ENCODE measurements around the gene SP140. TPM values are rescaled to one million over a fixed set of nuclear protein-coding genes. Genes with fewer than 3 reads are reported as not detected.

The SP140 gene
- total and polyA plus RNA-seq, 2 of the 13 experiments (the other 11 are each of a cell fraction or from before 2014, with no cell fraction given) = 0.57 to 0.80 TPM

GRCh38 chr2:230326453-230327417, 101.2 kb downstream of the SP140 start, which contains the start of gene SP140L (continued):
- TF ChIP-seq ZNF281 (CRISPR knock-in tag; IDR thresholded peaks at IDR 0.05; ENCODE audit: borderline replicate concordance) = peak; percentile 41; the same call in 1 of the 2 replicates
- TF ChIP-seq ELF4 (CRISPR knock-in tag; IDR thresholded peaks at IDR 0.05; ENCODE audit: borderline replicate concordance) = peak; percentile 34; the same call in 1 of the 2 replicates
- TF ChIP-seq MNT (IDR thresholded peaks at IDR 0.05) = no peak
- peak; percentile 92; the same call in 1 of the 2 replicates for TF ChIP-seq ZNF350 (CRISPR knock-in tag; IDR thresholded peaks at IDR 0.05; ENCODE audit: borderline replicate concordance, low read depth)
- no peak for TF ChIP-seq ZSCAN21 (CRISPR knock-in tag; IDR thresholded peaks at IDR 0.05; ENCODE audit: borderline replicate concordance)
- no peak for TF ChIP-seq ZNF724P (CRISPR knock-in tag; IDR thresholded peaks at IDR 0.05; ENCODE audit: borderline replicate concordance)
- peak; percentile 64 for TF ChIP-seq YY1 (IDR thresholded peaks at IDR 0.05; ENCODE audit: insufficient read depth, insufficient replicate concordance, low read depth, low read length)
- TF ChIP-seq FOXK1 (CRISPR knock-in tag; IDR thresholded peaks at IDR 0.05; ENCODE audit: borderline replicate concordance, low read depth) = peak; percentile 83; the same call in 1 of the 2 replicates
- TF ChIP-seq ZNF766 (CRISPR knock-in tag; IDR thresholded peaks at IDR 0.05; ENCODE audit: borderline replicate concordance) = peak; percentile 85; the same call in 1 of the 2 replicates
- 0 out of 2 replicates have a peak, but pooled peaks have one; percentile 39 for TF ChIP-seq TOE1 (CRISPR knock-in tag; IDR thresholded peaks at IDR 0.05)
- TF ChIP-seq HDAC1 (CRISPR knock-in tag; IDR thresholded peaks at IDR 0.05) = peak; percentile 81; the same call in 1 of the 2 replicates
- peak; percentile 90; the same call in 1 of the 2 replicates for TF ChIP-seq SIN3A (IDR thresholded peaks at IDR 0.05; ENCODE audit: borderline replicate concordance, low read depth, low read length)
- TF ChIP-seq PLRG1 (conservative IDR thresholded peaks at IDR 0.05) = no peak
- peak; percentile 87 for TF ChIP-seq GATAD1 (CRISPR knock-in tag; IDR thresholded peaks at IDR 0.05)
- TF ChIP-seq ZSCAN30 (CRISPR knock-in tag; IDR thresholded peaks at IDR 0.05) = no peak
- no peak for TF ChIP-seq ZMAT3 (CRISPR knock-in tag; conservative IDR thresholded peaks at IDR 0.05)
- peak; percentile 78 for TF ChIP-seq EHMT2 (IDR thresholded peaks at IDR 0.05; ENCODE audit: borderline replicate concordance, low read depth, low read length)
- no peak for TF ChIP-seq BATF2 (CRISPR knock-in tag; IDR thresholded peaks at IDR 0.05)
- no peak for TF ChIP-seq MEF2D (CRISPR knock-in tag; IDR thresholded peaks at IDR 0.05)
- TF ChIP-seq GPBP1L1 (CRISPR knock-in tag; IDR thresholded peaks at IDR 0.05) = no peak
- no peak for TF ChIP-seq BHLHE40 (IDR thresholded peaks at IDR 0.05; ENCODE audit: low read length)
